ENCODE data around the gene BTAF1. TPM values are rescaled to one million over a fixed set of nuclear protein-coding genes. Genes with fewer than 3 reads are reported as not detected.

Gene BTAF1
- total and polyA plus RNA-seq, 10 of the 15 experiments (the other 5 are each of a cell fraction or from before 2014, with no cell fraction given), result 11.8 to 157 (median 55.5) TPM

GRCh38 chr10:91908337-91909116 lies 15.0 kb upstream of the BTAF1 start (continued):
- no peak for TF ChIP-seq MEF2A (IDR thresholded peaks at IDR 0.05; ENCODE audit: insufficient read depth, low read depth, low read length)
- no peak for TF ChIP-seq NR2C1 (IDR thresholded peaks at IDR 0.05)
- TF ChIP-seq SIX5 (IDR thresholded peaks at IDR 0.05; ENCODE audit: low read depth, low read length, severe bottlenecking), result no peak
- 0 out of 2 replicates have a peak, but pooled peaks have one; percentile 13 for TF ChIP-seq MLLT1 (IDR thresholded peaks at IDR 0.05)
- TF ChIP-seq ZZZ3 (IDR thresholded peaks at IDR 0.05; ENCODE audit: control insufficient read depth, insufficient read length, low read depth), result no peak
- TF ChIP-seq RELB (IDR thresholded peaks at IDR 0.05; ENCODE audit: low read depth), result no peak
- TF ChIP-seq EGR1 (IDR thresholded peaks at IDR 0.05; ENCODE audit: borderline replicate concordance in 1 of 2, low read depth in 2 of 2, low read length in 2 of 2), result peak; percentile 37 to 47; a peak in 2 of 3 replicates
- TF ChIP-seq CBX3 (IDR thresholded peaks at IDR 0.05; ENCODE audit: borderline replicate concordance, low read depth), result no peak
- TF ChIP-seq RB1 (IDR thresholded peaks at IDR 0.05; ENCODE audit: borderline replicate concordance), result 0 out of 2 replicates have a peak, but pooled peaks have one; percentile 50
- TF ChIP-seq BCLAF1 (IDR thresholded peaks at IDR 0.05), result no peak
- no peak for TF ChIP-seq HDGF (IDR thresholded peaks at IDR 0.05)
- no peak for TF ChIP-seq ETV6 (conservative IDR thresholded peaks at IDR 0.05 in 1 of 2, IDR thresholded peaks at IDR 0.05 in 1 of 2; ENCODE audit: borderline replicate concordance in 1 of 2, low read depth in 1 of 2)
- no peak for TF ChIP-seq EED (IDR thresholded peaks at IDR 0.05; ENCODE audit: low read depth)
- TF ChIP-seq KLF5 (IDR thresholded peaks at IDR 0.05; ENCODE audit: partially characterized antibody), result no peak
- TF ChIP-seq IRF4 (IDR thresholded peaks at IDR 0.05; ENCODE audit: low read depth, low read length), result no peak
- TF ChIP-seq SREBF1 (IDR thresholded peaks at IDR 0.05; ENCODE audit: low read length), result no peak
- TF ChIP-seq HDAC6 (IDR thresholded peaks at IDR 0.05; ENCODE audit: unreplicated experiment), result peak; percentile 81
- peak; percentile 56 for TF ChIP-seq MYC (IDR thresholded peaks at IDR 0.05; ENCODE audit: insufficient read depth, insufficient read length, insufficient replicate concordance, low read length, severe bottlenecking)
- no peak for TF ChIP-seq IKZF2 (IDR thresholded peaks at IDR 0.05)
- TF ChIP-seq PKNOX1 (IDR thresholded peaks at IDR 0.05), result no peak

All from GM12878 (cell line).